Cardiac fibroblast (primary cell): ENCODE measurements around the gene ZBTB7C.

Source experiments
- DNase-seq, 2 donors: peaks; one replicate each; pipeline versions ENCODE4 v3.0.0 to v3.0.0-alpha.2; 2010; ENCODE audit warnings: low read depth in 2 of 2
- H3K4me3 ChIP-seq, 2 donors: replicated peaks in 1 of 2; 1 replicate in 1 of 2; 2 replicates in 1 of 2; pipeline ENCODE4 v1.5.1; 2011; ENCODE audit warnings: low read depth in 2 of 2, low read length in 2 of 2, mild to moderate bottlenecking in 2 of 2, moderate library complexity in 1 of 2
- CTCF ChIP-seq: IDR thresholded peaks from one replicate; pipeline ENCODE4 v1.5.1; 2011; ENCODE audit warnings: low read depth, mild to moderate bottlenecking, low read length, inconsistent platforms

The ZBTB7C gene

GRCh38 chr18:48218285-48219022 is 190.7 kb downstream of the ZBTB7C start:
- no peak for TF ChIP-seq CTCF
- no peak for DNase-seq
- H3K4me3 ChIP-seq: no peak overlapping the region

- no peak for TF ChIP-seq CTCF
- no peak overlapping the region for H3K4me3 ChIP-seq
- DNase-seq: no peak
Observed at GRCh38 chr18:48217258-48218250, 191.6 kb downstream of the ZBTB7C start.

GRCh38 chr18:48216639-48217257 is 192.4 kb downstream of the ZBTB7C start:
- DNase-seq: peak in 1 of 2 donors; percentile 7
- no peak overlapping the region for H3K4me3 ChIP-seq
- no peak for TF ChIP-seq CTCF

- H3K4me3 ChIP-seq: no peak overlapping the region
- no peak for DNase-seq
- TF ChIP-seq CTCF: no peak
Observed at GRCh38 chr18:48215876-48216638, 193.1 kb downstream of the ZBTB7C start.

- TF ChIP-seq CTCF: no peak
- no peak overlapping the region for H3K4me3 ChIP-seq
- no peak for DNase-seq
Observed at GRCh38 chr18:48213791-48214190, 195.4 kb downstream of the ZBTB7C start.
